Glutamatergic neuron (in vitro differentiated cells): Measurements from ENCODE around the gene SEMA3D. TPM values are rescaled to one million over a fixed set of nuclear protein-coding genes. Genes with fewer than 3 reads are reported as not detected.

Experiments
- DNase-seq: peaks from one replicate; pipeline ENCODE4 v3.0.0; 2022
- H3K27ac Mint-ChIP-seq: one replicate; pipeline ENCODE4 v1.8.0; 2020; ENCODE audit warnings: mild to moderate bottlenecking, mixed read lengths, inconsistent platforms; ENCODE audit not compliant: unreplicated experiment
- H3K27me3 Mint-ChIP-seq: one replicate; pipeline ENCODE4 v1.8.0; 2020; ENCODE audit warnings: mild to moderate bottlenecking, moderate library complexity, mixed read lengths, inconsistent platforms; ENCODE audit not compliant: unreplicated experiment
- H3K36me3 Mint-ChIP-seq: one replicate; pipeline ENCODE4 v1.8.0; 2020; ENCODE audit warnings: mild to moderate bottlenecking, mixed read lengths, inconsistent platforms; ENCODE audit not compliant: unreplicated experiment
- H3K4me1 Mint-ChIP-seq: one replicate; pipeline ENCODE4 v1.8.0; 2020; ENCODE audit warnings: mild to moderate bottlenecking, low read depth, mixed read lengths, inconsistent platforms; ENCODE audit not compliant: unreplicated experiment
- H3K4me3 Mint-ChIP-seq: one replicate; pipeline ENCODE4 v1.8.0; 2020; ENCODE audit warnings: mild to moderate bottlenecking, mixed read lengths, inconsistent platforms; ENCODE audit not compliant: unreplicated experiment
- H3K9me3 Mint-ChIP-seq: one replicate; pipeline ENCODE4 v1.8.0; 2020; ENCODE audit warnings: mild to moderate bottlenecking, moderate library complexity, mixed read lengths, inconsistent platforms; ENCODE audit not compliant: unreplicated experiment
- total RNA-seq: library from RNA; stranded (reverse); fragmentation: NEBNext Ultra II Directional; extraction: Animal tissue kit (Norgen Biotek cat#: 25700); gene quantifications from one replicate; pipeline ENCODE4 v1.2.1, GENCODE V29; 2021; ENCODE audit not compliant: unreplicated experiment
- TF ChIP-seq, protein P1 (sequence below): fragments of 200-600 bp; sonication (generic); IDR thresholded peaks from one replicate; pipeline ENCODE4 v1.5.0; 2021; ENCODE audit not compliant: partially characterized antibody, unreplicated experiment

SEMA3D gene
- total RNA-seq, 1 donor from 2014 or later: 13.6 TPM

DNA sequence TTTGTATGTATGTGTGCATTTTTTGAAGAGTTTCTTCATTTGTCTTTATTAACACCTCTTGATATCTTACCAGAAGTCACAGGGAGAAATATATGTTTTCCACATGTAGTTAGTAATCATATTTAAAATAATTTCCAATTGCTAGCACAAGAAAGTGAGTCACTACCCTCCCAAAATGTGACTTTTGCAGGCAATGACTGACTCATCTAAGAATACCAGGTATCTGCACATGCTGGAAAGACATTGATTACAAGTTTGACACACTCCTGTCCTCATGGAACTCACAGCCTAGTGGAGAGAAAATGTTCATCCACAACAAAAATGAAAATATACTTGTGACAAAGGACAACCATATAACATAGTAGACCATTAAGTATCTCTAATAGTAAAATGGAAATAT is 82.9 kb downstream of the SEMA3D start:
- no peaks in the 10 kb centered on the region for H3K9me3 Mint-ChIP-seq
- no peak overlapping the region for H3K27ac Mint-ChIP-seq
- H3K27me3 Mint-ChIP-seq: no peaks in the 10 kb centered on the region
- H3K4me3 Mint-ChIP-seq: no peak overlapping the region
- no peaks in the 10 kb centered on the region for H3K36me3 Mint-ChIP-seq
- peaks cover 8% of the 10 kb centered on the region for H3K4me1 Mint-ChIP-seq
- DNase-seq: no peak
- TF ChIP-seq, protein P1, sequence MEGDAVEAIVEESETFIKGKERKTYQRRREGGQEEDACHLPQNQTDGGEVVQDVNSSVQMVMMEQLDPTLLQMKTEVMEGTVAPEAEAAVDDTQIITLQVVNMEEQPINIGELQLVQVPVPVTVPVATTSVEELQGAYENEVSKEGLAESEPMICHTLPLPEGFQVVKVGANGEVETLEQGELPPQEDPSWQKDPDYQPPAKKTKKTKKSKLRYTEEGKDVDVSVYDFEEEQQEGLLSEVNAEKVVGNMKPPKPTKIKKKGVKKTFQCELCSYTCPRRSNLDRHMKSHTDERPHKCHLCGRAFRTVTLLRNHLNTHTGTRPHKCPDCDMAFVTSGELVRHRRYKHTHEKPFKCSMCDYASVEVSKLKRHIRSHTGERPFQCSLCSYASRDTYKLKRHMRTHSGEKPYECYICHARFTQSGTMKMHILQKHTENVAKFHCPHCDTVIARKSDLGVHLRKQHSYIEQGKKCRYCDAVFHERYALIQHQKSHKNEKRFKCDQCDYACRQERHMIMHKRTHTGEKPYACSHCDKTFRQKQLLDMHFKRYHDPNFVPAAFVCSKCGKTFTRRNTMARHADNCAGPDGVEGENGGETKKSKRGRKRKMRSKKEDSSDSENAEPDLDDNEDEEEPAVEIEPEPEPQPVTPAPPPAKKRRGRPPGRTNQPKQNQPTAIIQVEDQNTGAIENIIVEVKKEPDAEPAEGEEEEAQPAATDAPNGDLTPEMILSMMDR: no peak

DNA sequence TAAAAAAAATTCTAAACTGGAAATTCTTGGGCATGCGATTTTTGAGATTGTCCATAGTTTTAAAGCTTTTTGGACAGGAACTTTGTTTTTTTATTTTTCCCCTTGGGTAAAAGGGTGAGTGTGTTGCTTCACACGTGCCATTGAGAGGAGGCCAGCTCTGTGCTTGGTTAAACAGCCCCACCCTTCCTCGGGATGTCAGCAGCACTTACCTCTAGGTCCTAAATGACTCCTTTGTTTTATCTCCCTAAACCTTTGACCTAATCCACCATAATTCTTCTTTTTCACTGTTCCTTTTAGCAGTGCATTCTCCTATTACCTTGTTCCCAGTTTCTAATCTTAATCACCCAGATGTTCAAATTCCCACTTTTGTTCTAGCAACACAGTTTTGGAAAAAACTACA is 83.5 kb downstream of the SEMA3D start:
- DNase-seq: no peak
- TF ChIP-seq, protein P1: no peak
- no peaks in the 10 kb centered on the region for H3K9me3 Mint-ChIP-seq
- no peak overlapping the region for H3K27ac Mint-ChIP-seq
- H3K27me3 Mint-ChIP-seq: no peaks in the 10 kb centered on the region
- H3K36me3 Mint-ChIP-seq: no peaks in the 10 kb centered on the region
- no peak overlapping the region for H3K4me3 Mint-ChIP-seq
- peaks cover 8% of the 10 kb centered on the region for H3K4me1 Mint-ChIP-seq

DNA sequence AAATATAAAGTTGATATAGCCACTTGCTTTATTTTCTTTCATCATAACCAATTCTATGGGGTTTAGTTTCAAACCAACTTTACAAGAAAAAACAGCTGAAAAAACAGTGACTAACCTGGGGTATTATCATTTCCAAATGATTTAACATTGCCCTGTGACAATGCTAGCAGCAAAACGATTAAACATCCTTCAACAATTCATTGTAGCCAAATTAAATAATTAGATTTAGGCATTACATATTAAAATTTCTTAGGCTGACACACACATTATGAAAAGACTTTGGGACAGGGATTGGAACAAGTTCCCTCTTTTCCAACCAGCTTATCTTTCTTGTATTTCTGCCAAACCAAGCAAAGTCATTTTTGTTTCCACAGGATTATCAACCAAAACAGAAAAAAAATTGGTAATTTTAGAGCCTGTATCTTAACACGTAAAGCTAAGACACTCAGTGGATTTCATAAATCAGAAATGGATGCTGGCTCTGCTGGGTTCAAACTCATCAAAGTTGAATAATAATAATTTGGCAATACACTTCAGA is 84.0 kb downstream of the SEMA3D start:
- H3K9me3 Mint-ChIP-seq: no peaks in the 10 kb centered on the region
- TF ChIP-seq, protein P1: no peak
- no peak overlapping the region for H3K4me3 Mint-ChIP-seq
- peaks cover 8% of the 10 kb centered on the region for H3K4me1 Mint-ChIP-seq
- no peak for DNase-seq
- no peak overlapping the region for H3K27ac Mint-ChIP-seq
- H3K27me3 Mint-ChIP-seq: no peaks in the 10 kb centered on the region
- H3K36me3 Mint-ChIP-seq: no peaks in the 10 kb centered on the region

DNA sequence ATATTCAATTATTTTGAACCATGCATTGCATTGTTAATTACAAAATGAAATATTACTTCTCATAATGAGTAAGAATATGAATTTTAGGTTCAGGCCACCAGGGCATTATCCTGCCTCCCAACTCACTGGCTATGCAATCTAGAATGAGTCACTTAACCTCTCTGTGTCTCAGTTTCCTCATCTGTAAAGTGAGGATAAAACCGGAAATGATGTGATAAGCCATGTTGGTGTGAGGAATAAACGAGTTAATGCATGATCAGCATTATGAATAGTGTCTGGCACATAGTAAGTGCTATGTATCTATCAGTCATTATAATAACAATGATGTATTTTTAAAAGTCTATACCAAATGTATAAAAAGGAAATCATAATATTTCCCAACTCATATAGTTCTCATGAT is 85.5 kb downstream of the SEMA3D start:
- Mint-ChIP-seq H3K27me3 (no peaks in the 10 kb centered on the region), H3K27ac (no peak overlapping the region), H3K36me3 (no peaks in the 10 kb centered on the region), H3K4me3 (no peak overlapping the region), H3K9me3 (no peaks in the 10 kb centered on the region), H3K4me1 (peaks cover 4% of the 10 kb centered on the region)
- no peak for DNase-seq
- TF ChIP-seq, protein P1: no peak

DNA sequence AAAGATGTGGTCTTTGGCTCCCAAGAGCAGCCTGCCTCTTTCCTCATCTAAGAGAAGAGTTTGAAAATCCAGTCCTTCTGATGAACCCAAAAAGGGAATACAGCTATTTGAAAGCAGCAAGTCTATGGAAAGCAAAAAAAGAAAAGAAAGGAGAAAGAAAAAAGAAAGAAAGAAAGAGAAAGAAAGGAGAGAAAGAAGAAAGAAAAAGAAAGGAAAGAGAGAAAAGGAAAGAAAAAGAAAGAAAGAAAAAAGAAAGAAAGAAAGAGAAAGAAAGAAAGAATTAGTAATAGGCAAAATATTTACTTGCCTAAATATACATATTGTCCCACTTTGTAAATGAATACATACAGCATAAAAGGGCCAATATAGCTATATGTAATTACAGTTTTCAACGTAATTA is 89.0 kb downstream of the SEMA3D start:
- Mint-ChIP-seq H3K4me3 (no peak overlapping the region), H3K9me3 (no peaks in the 10 kb centered on the region), H3K4me1 (no peaks in the 10 kb centered on the region), H3K27me3 (no peaks in the 10 kb centered on the region), H3K36me3 (no peaks in the 10 kb centered on the region), H3K27ac (no peak overlapping the region)
- DNase-seq: no peak
- TF ChIP-seq, protein P1: no peak
